Ureter (tissue), 1 donor: ENCODE results near the gene EFS. TPM values are rescaled to one million over a fixed set of nuclear protein-coding genes. Genes with fewer than 3 reads are reported as not detected.

ENCODE experiments used
- DNase-seq: peaks from one replicate; pipeline ENCODE4 v3.0.0-alpha.2; 2020; ENCODE audit warnings: low spot score
- total RNA-seq: library from RNA; stranded (reverse); gene quantifications from one replicate; pipeline ENCODE4 v1.2.4, GENCODE V29; 2023
- donor health status: DM: yes; HTN: yes; CAD: no.

EFS gene
- total RNA-seq, 1 donor from 2014 or later = 25.7 TPM

GRCh38 chr14:23379366-23380196 lies 14.6 kb upstream of the EFS start:
- DNase-seq = peak; percentile 78

- DNase-seq = no peak
Observed at GRCh38 chr14:23378612-23379220, 13.7 kb upstream of the EFS start.

- DNase-seq = no peak
Observed at GRCh38 chr14:23377573-23378563, 12.9 kb upstream of the EFS start.

GRCh38 chr14:23377198-23377550 lies 12.2 kb upstream of the EFS start:
- DNase-seq = no peak

GRCh38 chr14:23376482-23377197 lies 11.7 kb upstream of the EFS start, which contains the start of gene CMTM5:
CMTM5 (plus strand) TSS chr14:23377046; CDS start chr14:23377252, 206 bp downstream.
- no peak for DNase-seq

GRCh38 chr14:23375527-23376251 lies 10.7 kb upstream of the EFS start:
- no peak for DNase-seq

GRCh38 chr14:23373041-23373440 lies 8.1 kb upstream of the EFS start:
- DNase-seq = no peak

- DNase-seq = no peak
Observed at GRCh38 chr14:23372509-23372908, 7.5 kb upstream of the EFS start, which contains the start of gene IL25. IL25 (plus strand) TSS chr14:23372809.

- no peak for DNase-seq
Observed at GRCh38 chr14:23371865-23372264, 6.9 kb upstream of the EFS start.

- DNase-seq = no peak
Observed at GRCh38 chr14:23370221-23370620, 5.2 kb upstream of the EFS start.

GRCh38 chr14:23366426-23366921 lies 1.5 kb upstream of the EFS start:
- DNase-seq = peak; percentile 74

GRCh38 chr14:23365732-23366425 lies 907 bp upstream of the EFS start:
- DNase-seq = peak; percentile 82

GRCh38 chr14:23364164-23365035 lies 572 bp downstream of the EFS start:
- peak; percentile 63 for DNase-seq

- DNase-seq = no peak
Observed at GRCh38 chr14:23362200-23362599, 2.8 kb downstream of the EFS start.

GRCh38 chr14:23361763-23362162 lies 3.2 kb downstream of the EFS start:
- DNase-seq = no peak

GRCh38 chr14:23361320-23361719 lies 3.7 kb downstream of the EFS start:
- DNase-seq = no peak

- no peak for DNase-seq
Observed at GRCh38 chr14:23360496-23360895, 4.5 kb downstream of the EFS start.

- no peak for DNase-seq
Observed at GRCh38 chr14:23359722-23360447, 5.1 kb downstream of the EFS start.
